ENCODE data around the gene REST. TPM values are rescaled to one million over a fixed set of nuclear protein-coding genes. Genes with fewer than 3 reads are reported as not detected.

Gene REST
- total RNA-seq, 1 donor from 2014 or later: 66.2 TPM

- TF ChIP-seq CTCF (conservative IDR thresholded peaks at IDR 0.05): no peak
- peaks cover 5% of the 10 kb centered on the region for H3K9me3 Mint-ChIP-seq
- no peaks in the 10 kb centered on the region for H3K27me3 Mint-ChIP-seq
- peak overlapping the region; percentile 100 for H3K4me3 Mint-ChIP-seq
- peaks cover 27% of the 10 kb centered on the region for H3K36me3 Mint-ChIP-seq
- H3K27ac Mint-ChIP-seq: peak overlapping the region; percentile 89
- DNase-seq (ENCODE audit: extremely low spot score, unreplicated experiment): no peak
- H3K4me1 Mint-ChIP-seq (ENCODE audit: unreplicated experiment): peaks cover 20% of the 10 kb centered on the region
Observed at GRCh38 chr4:56976283-56976836, 68.7 kb downstream of the REST start.

- Mint-ChIP-seq H3K36me3 (peaks cover 28% of the 10 kb centered on the region), H3K27me3 (no peaks in the 10 kb centered on the region), H3K27ac (peak overlapping the region; percentile 99), H3K4me1 (ENCODE audit: unreplicated experiment) (peaks cover 25% of the 10 kb centered on the region), H3K4me3 (peak overlapping the region; percentile 100), H3K9me3 (peaks cover 5% of the 10 kb centered on the region)
- TF ChIP-seq CTCF (conservative IDR thresholded peaks at IDR 0.05): peak; percentile 30
- DNase-seq (ENCODE audit: extremely low spot score, unreplicated experiment): peak; percentile 75
Observed at GRCh38 chr4:56976837-56977320, 69.2 kb downstream of the REST start.

DNA sequence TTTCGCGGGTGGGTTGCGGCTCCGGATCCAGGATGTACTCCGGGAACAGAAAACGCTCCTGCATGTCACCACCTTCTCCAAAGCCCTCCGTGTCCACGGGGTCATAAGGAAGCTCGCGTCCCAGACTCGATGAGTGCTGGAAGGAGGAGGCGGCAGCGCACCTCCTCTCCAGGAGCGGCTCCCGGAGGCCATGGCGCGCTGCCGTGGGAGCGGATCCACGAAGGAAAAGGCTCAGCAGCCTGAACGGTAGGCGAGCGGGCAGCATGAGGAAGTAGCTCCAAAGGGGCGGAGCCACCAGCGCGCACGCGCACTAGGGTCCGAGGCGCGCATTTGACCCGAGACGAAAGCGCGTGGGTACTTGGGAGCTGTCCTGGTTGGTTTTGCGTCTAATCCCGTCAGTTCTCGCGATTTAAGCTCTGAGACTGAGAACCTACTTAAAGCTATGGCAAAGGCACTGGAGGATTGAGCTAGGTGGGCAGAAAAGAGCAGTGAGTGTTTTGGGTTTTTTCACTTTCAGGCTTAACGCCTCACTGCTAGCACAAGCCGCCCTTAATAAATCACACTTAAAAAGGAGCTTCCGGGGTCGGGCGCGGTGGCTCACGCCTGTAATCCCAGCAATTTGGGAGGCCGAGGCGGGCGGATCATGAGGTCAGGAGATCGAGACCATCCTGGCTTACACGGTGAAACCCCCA, 69.8 kb downstream of the REST start, which contains the start of gene NOA1:
Gene NOA1, minus strand, starts transcription at position 286 of the 692 bp plus-strand sequence. Its CDS starts 21 bp downstream, at position 265.
- Mint-ChIP-seq H3K4me3 (peak within 1 kb of the TSS; percentile 100), H3K4me1 (ENCODE audit: unreplicated experiment) (peaks cover 28% of the 10 kb centered on the region), H3K27me3 (no peaks in the 10 kb centered on the region), H3K27ac (peak within 1 kb of the TSS; percentile 99), H3K9me3 (peaks cover 5% of the 10 kb centered on the region), H3K36me3 (peaks cover 24% of the 10 kb centered on the region)
- DNase-seq (ENCODE audit: extremely low spot score, unreplicated experiment): peak; percentile 99
- TF ChIP-seq CTCF (conservative IDR thresholded peaks at IDR 0.05): no peak

- TF ChIP-seq CTCF (conservative IDR thresholded peaks at IDR 0.05): no peak
- DNase-seq (ENCODE audit: extremely low spot score, unreplicated experiment): peak; percentile 93
- H3K4me1 Mint-ChIP-seq (ENCODE audit: unreplicated experiment): peaks cover 31% of the 10 kb centered on the region
- no peaks in the 10 kb centered on the region for H3K27me3 Mint-ChIP-seq
- H3K9me3 Mint-ChIP-seq: peaks cover 2% of the 10 kb centered on the region
- H3K27ac Mint-ChIP-seq: peak within 1 kb of the TSS; percentile 99
- H3K4me3 Mint-ChIP-seq: peak within 1 kb of the TSS; percentile 100
- peaks cover 15% of the 10 kb centered on the region for H3K36me3 Mint-ChIP-seq
Observed at GRCh38 chr4:56978750-56979303, 71.1 kb downstream of the REST start, which contains the start of gene POLR2B. POLR2B (plus strand) TSS chr4:56978896; CDS start chr4:56978986, 90 bp downstream.

GRCh38 chr4:56979421-56980072, 71.8 kb downstream of the REST start:
- H3K27me3 Mint-ChIP-seq: no peaks in the 10 kb centered on the region
- no peak for DNase-seq (ENCODE audit: extremely low spot score, unreplicated experiment)
- peak overlapping the region; percentile 99 for H3K27ac Mint-ChIP-seq
- TF ChIP-seq CTCF (conservative IDR thresholded peaks at IDR 0.05): no peak
- peak overlapping the region; percentile 100 for H3K4me3 Mint-ChIP-seq
- H3K9me3 Mint-ChIP-seq: no peaks in the 10 kb centered on the region
- H3K36me3 Mint-ChIP-seq: peaks cover 15% of the 10 kb centered on the region
- H3K4me1 Mint-ChIP-seq (ENCODE audit: unreplicated experiment): peaks cover 28% of the 10 kb centered on the region

Data from type B pancreatic cell (in vitro differentiated cells).